ENCODE measurements around the gene FIG4. TPM values are rescaled to one million over a fixed set of nuclear protein-coding genes. Genes with fewer than 3 reads are reported as not detected.

FIG4 gene
- total RNA-seq, 1 experiment from 2014 or later, result 7.3 TPM

DNA sequence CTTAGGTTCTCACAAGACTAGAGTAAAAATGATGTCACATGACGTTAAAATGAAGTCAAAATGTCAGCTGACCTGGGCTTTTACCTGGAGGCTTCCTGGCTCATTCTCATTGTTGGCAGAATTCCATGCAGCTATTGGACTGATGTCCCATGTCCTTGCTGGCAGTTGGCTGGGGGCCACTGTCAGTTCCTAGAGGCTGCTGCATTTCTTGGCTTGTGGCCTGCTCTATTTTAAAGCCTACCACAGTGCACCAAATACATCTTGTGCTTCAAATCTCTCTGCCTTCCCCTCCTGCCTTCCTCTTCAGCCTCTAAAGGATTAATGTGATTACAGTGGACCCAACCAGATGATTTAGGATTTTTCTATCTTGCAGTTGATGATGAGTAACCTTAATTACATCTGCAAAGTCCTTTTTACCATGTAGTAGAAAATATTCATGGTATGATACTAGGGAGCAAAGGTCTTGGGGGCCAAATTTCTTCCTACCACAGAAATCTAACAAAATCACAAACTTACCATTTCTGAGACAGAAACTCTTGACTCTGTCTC lies 81.9 kb downstream of the FIG4 start:
- no TSS peak for BruUV-seq (replicated peaks)
- no peak overlapping the region for H3K27ac Mint-ChIP-seq (ENCODE audit: unreplicated experiment)
- no peaks in the 10 kb centered on the region for H3K9me3 ChIP-seq
- TF ChIP-seq, protein P1, sequence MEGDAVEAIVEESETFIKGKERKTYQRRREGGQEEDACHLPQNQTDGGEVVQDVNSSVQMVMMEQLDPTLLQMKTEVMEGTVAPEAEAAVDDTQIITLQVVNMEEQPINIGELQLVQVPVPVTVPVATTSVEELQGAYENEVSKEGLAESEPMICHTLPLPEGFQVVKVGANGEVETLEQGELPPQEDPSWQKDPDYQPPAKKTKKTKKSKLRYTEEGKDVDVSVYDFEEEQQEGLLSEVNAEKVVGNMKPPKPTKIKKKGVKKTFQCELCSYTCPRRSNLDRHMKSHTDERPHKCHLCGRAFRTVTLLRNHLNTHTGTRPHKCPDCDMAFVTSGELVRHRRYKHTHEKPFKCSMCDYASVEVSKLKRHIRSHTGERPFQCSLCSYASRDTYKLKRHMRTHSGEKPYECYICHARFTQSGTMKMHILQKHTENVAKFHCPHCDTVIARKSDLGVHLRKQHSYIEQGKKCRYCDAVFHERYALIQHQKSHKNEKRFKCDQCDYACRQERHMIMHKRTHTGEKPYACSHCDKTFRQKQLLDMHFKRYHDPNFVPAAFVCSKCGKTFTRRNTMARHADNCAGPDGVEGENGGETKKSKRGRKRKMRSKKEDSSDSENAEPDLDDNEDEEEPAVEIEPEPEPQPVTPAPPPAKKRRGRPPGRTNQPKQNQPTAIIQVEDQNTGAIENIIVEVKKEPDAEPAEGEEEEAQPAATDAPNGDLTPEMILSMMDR (IDR thresholded peaks at IDR 0.05; ENCODE audit: insufficient read depth in 1 of 2, low read depth in 1 of 2, low read length in 1 of 2, severe bottlenecking in 1 of 2, unreplicated experiment in 1 of 2), result no peak
- H3K9me3 Mint-ChIP-seq (ENCODE audit: unreplicated experiment), result peaks cover 10% of the 10 kb centered on the region
- H3K4me3 ChIP-seq (ENCODE audit: low read depth, low read length), result no peak overlapping the region
- H3K27me3 ChIP-seq (replicated peaks; ENCODE audit: control insufficient read depth, insufficient read depth, low read length), result no peaks in the 10 kb centered on the region
- H3K4me3 Mint-ChIP-seq (ENCODE audit: unreplicated experiment), result no peak overlapping the region
- no peaks in the 10 kb centered on the region for H3K36me3 ChIP-seq (ENCODE audit: control insufficient read depth, insufficient read depth, low read length)
- H3K36me3 Mint-ChIP-seq (ENCODE audit: insufficient read depth, unreplicated experiment), result no peaks in the 10 kb centered on the region
- H3K4me1 ChIP-seq, result 0 out of 2 replicates have a peak, but pooled peaks cover 5% of the 10 kb centered on the region
- intact Hi-C loops (cut with micrococcal nuclease; ENCODE audit: unreplicated experiment), result no loop called here
- H3K4me1 Mint-ChIP-seq (ENCODE audit: low read depth, unreplicated experiment), result peaks cover 15% of the 10 kb centered on the region
- H3K27me3 Mint-ChIP-seq (ENCODE audit: insufficient read depth, unreplicated experiment), result no peaks in the 10 kb centered on the region
- ChIA-PET CTCF (no interaction called here), POLR2A (no interaction called here)
- no peak for DNase-seq

DNA sequence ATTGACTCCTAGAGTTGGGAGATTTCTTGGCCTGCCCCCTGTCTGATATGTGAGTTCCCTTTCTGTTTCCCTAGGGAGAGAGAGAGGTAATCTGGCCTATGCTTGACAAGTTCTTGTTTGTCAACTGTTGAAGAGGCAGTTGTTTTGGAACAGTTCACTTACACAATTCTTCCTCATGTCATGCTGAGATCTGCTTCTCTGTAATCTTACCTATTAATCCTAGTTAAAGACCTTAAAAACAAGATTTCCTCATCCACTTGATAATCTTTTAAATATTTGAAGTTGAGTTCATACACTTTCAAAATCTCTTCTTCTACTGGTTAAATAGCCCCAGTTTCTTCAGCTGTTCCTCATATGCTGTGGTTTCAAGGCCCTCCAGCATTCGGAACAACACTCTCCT lies 89.9 kb downstream of the FIG4 start:
- H3K4me3 Mint-ChIP-seq (ENCODE audit: unreplicated experiment), result no peak overlapping the region
- ChIA-PET POLR2A (no interaction called here), CTCF (no interaction called here)
- intact Hi-C loops (cut with micrococcal nuclease; ENCODE audit: unreplicated experiment), result no loop called here
- no peaks in the 10 kb centered on the region for H3K9me3 Mint-ChIP-seq (ENCODE audit: unreplicated experiment)
- H3K9me3 ChIP-seq, result no peaks in the 10 kb centered on the region
- no peaks in the 10 kb centered on the region for H3K36me3 ChIP-seq (ENCODE audit: control insufficient read depth, insufficient read depth, low read length)
- H3K27me3 ChIP-seq (replicated peaks; ENCODE audit: control insufficient read depth, insufficient read depth, low read length), result no peaks in the 10 kb centered on the region
- H3K36me3 Mint-ChIP-seq (ENCODE audit: insufficient read depth, unreplicated experiment), result no peaks in the 10 kb centered on the region
- no TSS peak for BruUV-seq (replicated peaks)
- H3K27me3 Mint-ChIP-seq (ENCODE audit: insufficient read depth, unreplicated experiment), result no peaks in the 10 kb centered on the region
- peaks cover 6% of the 10 kb centered on the region for H3K4me1 ChIP-seq
- no peak for DNase-seq
- H3K4me1 Mint-ChIP-seq (ENCODE audit: low read depth, unreplicated experiment), result peaks cover 6% of the 10 kb centered on the region
- TF ChIP-seq, protein P1 (IDR thresholded peaks at IDR 0.05; ENCODE audit: insufficient read depth in 1 of 2, low read depth in 1 of 2, low read length in 1 of 2, severe bottlenecking in 1 of 2, unreplicated experiment in 1 of 2), result no peak
- H3K4me3 ChIP-seq (ENCODE audit: low read depth, low read length), result no peak overlapping the region
- H3K27ac Mint-ChIP-seq (ENCODE audit: unreplicated experiment), result no peak overlapping the region

DNA sequence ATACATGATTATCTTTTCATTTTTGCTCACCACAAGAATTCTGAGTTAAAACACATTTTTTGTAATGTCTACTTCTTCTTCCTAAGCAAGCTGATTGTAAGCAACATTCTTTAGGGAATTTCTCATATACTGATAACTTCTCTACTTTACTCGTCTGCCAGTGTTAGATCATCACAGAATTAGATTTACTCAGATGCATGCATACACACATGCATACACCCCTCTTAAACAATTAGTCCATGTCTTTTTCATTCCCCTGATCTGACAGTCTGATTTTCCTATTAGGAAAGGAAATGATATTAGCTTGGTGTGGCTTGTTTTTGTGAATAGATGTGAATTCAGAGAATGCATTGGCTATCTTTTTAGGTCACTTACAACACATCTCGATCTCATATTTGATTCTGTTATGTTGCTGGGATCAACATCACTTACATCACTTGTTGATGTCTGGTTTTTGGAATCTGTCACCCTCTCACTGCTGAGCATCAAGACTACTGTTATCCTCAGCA lies 91.4 kb downstream of the FIG4 start:
- Mint-ChIP-seq H3K4me3 (ENCODE audit: unreplicated experiment) (no peak overlapping the region), H3K36me3 (ENCODE audit: insufficient read depth, unreplicated experiment) (no peaks in the 10 kb centered on the region), H3K9me3 (ENCODE audit: unreplicated experiment) (no peaks in the 10 kb centered on the region), H3K27ac (ENCODE audit: unreplicated experiment) (no peak overlapping the region), H3K4me1 (ENCODE audit: low read depth, unreplicated experiment) (peaks cover 6% of the 10 kb centered on the region), H3K27me3 (ENCODE audit: insufficient read depth, unreplicated experiment) (no peaks in the 10 kb centered on the region)
- intact Hi-C loops (cut with micrococcal nuclease; ENCODE audit: unreplicated experiment), result no loop called here
- ChIA-PET CTCF (no interaction called here), POLR2A (no interaction called here)
- Histone ChIP-seq H3K4me1 (peaks cover 6% of the 10 kb centered on the region), H3K4me3 (ENCODE audit: low read depth, low read length) (no peak overlapping the region), H3K27me3 (replicated peaks; ENCODE audit: control insufficient read depth, insufficient read depth, low read length) (no peaks in the 10 kb centered on the region), H3K9me3 (no peaks in the 10 kb centered on the region), H3K36me3 (ENCODE audit: control insufficient read depth, insufficient read depth, low read length) (no peaks in the 10 kb centered on the region)
- TF ChIP-seq, protein P1 (IDR thresholded peaks at IDR 0.05; ENCODE audit: insufficient read depth in 1 of 2, low read depth in 1 of 2, low read length in 1 of 2, severe bottlenecking in 1 of 2, unreplicated experiment in 1 of 2), result no peak
- no peak for DNase-seq
- no TSS peak for BruUV-seq (replicated peaks)

All from Caco-2 (cell line).